Esophagus muscularis mucosa (tissue), 4 donors: Measurements from ENCODE around the gene GLRX5. TPM values are rescaled to one million over a fixed set of nuclear protein-coding genes. Genes with fewer than 3 reads are reported as not detected.
"Not testable (repeated sequence)": the region's sequence is repeated elsewhere in the genome, so short reads cannot be mapped to it uniquely, and the experiment has no call there.

Experiments
- DNase-seq: peaks from one replicate; pipeline ENCODE4 v3.0.0-alpha.2; 2017; ENCODE audit errors: extremely low spot score
- H3K27ac ChIP-seq, 4 donors: fragments of 200-600 bp; sonication (generic); replicated peaks in 1 of 4; 1 replicate in 3 of 4; 2 replicates in 1 of 4; pipeline ENCODE4 v1.5.1; 2016 to 2019; ENCODE audit warnings: mild to moderate bottlenecking in 1 of 4
- H3K27me3 ChIP-seq, 4 donors: fragments of 200-600 bp; sonication (generic); one replicate each; pipeline versions ENCODE4 v1.5.1 to v1.6.0; 2016 to 2019
- H3K36me3 ChIP-seq, 4 donors: fragments of 200-600 bp; sonication (generic); one replicate each; pipeline ENCODE4 v1.5.1; 2016 to 2019
- H3K4me1 ChIP-seq, 4 donors: fragments of 200-600 bp; sonication (generic); one replicate each; pipeline ENCODE4 v1.5.1; 2016 to 2019
- H3K4me3 ChIP-seq, 4 donors: fragments of 200-600 bp; sonication (generic); 1 replicate in 2 of 4; 2 replicates in 2 of 4; pipeline ENCODE4 v1.5.1; 2016 to 2019; ENCODE audit warnings: mild to moderate bottlenecking in 4 of 4, moderate library complexity in 1 of 4
- H3K9me3 ChIP-seq, 4 donors: fragments of 200-600 bp; sonication (generic); 1 replicate in 3 of 4; 2 replicates in 1 of 4; pipeline ENCODE4 v1.5.1; 2016 to 2019
- EP300 ChIP-seq: sonication (generic); formaldehyde crosslinking; IDR thresholded peaks from one replicate; pipeline ENCODE4 v1.6.1; 2017; ENCODE audit warnings: antibody characterized with exemption
- POLR2A ChIP-seq: fragments of 450-650 bp; IDR thresholded peaks from one replicate; pipeline ENCODE4 v1.6.1; 2017; ENCODE audit warnings: antibody characterized with exemption, moderate library complexity, mild to moderate bottlenecking, low read depth
- POLR2AphosphoS5 ChIP-seq, 2 donors: sonication (generic); formaldehyde crosslinking; IDR thresholded peaks; one replicate each; pipeline ENCODE4 v1.6.1; 2017; ENCODE audit warnings: antibody characterized with exemption in 2 of 2
- WGBS: methylation state at CpG from one replicate; pipeline ENCODE4 v1.1.5; 2018; 5-methylcytosine and 5-hydroxymethylcytosine counted together
- intact Hi-C: fragments of 100-400 bp; cut with DNase I; formaldehyde crosslinking; loops from one replicate; pipeline ENCODE4 v1.15.1; 2023
- total RNA-seq, 4 donors: library from RNA; depleted of rRNA; stranded (reverse); fragments of >200 nt; gene quantifications; one replicate each; pipeline versions ENCODE4 v1.1.0 to v1.2.1, GENCODE V29; 2016
- TF ChIP-seq, protein P1 (sequence below), 3 experiments: fragments of 200-600 bp in 2 of 3; fragments of 450-650 bp in 1 of 3; sonication (generic) in 2 of 3; IDR thresholded peaks; one replicate each; pipeline ENCODE4 v1.5.1; 2017 to 2019; ENCODE audit warnings: antibody characterized with exemption in 3 of 3, mild to moderate bottlenecking in 2 of 3, moderate library complexity in 1 of 3

GLRX5 gene
- total RNA-seq, 4 donors from 2014 or later: 34.3 to 51.5 (median 43.5) TPM

DNA sequence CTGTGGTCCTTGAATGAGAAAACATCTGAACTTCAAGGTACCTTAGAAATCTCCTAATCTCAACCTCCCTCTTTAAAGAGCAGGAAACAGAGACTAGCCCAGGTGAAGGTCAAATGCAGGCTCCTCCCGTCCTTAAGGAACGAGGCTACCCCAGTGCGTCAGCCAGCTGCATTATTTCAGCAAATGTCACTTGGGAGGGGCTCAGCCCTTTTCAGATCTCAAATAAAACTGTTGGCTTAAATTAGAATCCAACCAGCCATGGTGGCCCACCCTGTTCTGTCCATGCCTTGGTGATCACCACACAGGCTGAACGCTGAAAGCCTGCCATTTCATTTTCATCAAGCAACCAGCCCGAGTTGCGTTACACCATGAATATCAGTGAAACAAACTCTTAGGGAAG, 25.4 kb upstream of the GLRX5 start:
- Histone ChIP-seq H3K9me3 (no peaks in the 10 kb centered on the region), H3K4me1 (peaks cover 40 to 80% (median 66%) of the 10 kb centered on the region in 4 donors), H3K4me3 (no peak overlapping the region), H3K36me3 (peaks cover 0 to 3% (median 0%) of the 10 kb centered on the region in 4 donors), H3K27ac (no peak overlapping the region), H3K27me3 (peaks cover 0 to 49% (median 3%) of the 10 kb centered on the region in 4 donors)
- TF ChIP-seq POLR2A: no peak
- TF ChIP-seq EP300: no peak
- no peak for TF ChIP-seq POLR2AphosphoS5 (IDR thresholded peaks at IDR 0.05)
- TF ChIP-seq, protein P1, sequence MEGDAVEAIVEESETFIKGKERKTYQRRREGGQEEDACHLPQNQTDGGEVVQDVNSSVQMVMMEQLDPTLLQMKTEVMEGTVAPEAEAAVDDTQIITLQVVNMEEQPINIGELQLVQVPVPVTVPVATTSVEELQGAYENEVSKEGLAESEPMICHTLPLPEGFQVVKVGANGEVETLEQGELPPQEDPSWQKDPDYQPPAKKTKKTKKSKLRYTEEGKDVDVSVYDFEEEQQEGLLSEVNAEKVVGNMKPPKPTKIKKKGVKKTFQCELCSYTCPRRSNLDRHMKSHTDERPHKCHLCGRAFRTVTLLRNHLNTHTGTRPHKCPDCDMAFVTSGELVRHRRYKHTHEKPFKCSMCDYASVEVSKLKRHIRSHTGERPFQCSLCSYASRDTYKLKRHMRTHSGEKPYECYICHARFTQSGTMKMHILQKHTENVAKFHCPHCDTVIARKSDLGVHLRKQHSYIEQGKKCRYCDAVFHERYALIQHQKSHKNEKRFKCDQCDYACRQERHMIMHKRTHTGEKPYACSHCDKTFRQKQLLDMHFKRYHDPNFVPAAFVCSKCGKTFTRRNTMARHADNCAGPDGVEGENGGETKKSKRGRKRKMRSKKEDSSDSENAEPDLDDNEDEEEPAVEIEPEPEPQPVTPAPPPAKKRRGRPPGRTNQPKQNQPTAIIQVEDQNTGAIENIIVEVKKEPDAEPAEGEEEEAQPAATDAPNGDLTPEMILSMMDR (IDR thresholded peaks at IDR 0.05): no peak
- WGBS: 84% methylated on average over 6 of the region's 6 CpGs
- intact Hi-C loops: no loop called here
- no peak for DNase-seq

DNA sequence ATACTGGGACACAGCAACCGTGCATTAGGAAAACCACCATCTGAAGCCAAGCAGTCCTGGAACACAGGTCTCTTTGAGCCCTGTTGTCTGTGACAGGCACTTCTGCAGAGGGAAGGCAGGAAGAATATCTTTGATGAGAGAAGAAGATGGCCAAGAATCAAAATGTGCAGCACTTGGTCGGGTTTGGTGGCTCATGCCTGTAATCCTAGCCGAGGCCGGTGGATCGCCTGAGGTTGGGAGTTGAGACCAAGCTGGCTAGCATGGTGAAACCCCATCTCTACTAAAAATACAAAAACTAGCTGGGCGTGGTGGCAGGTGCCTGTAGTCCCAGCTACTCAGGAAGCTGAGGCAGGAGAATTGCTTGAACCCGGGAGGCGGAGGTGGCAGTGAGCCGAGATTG, 24.5 kb upstream of the GLRX5 start:
- intact Hi-C loops, H3K9me3 ChIP-seq, H3K4me3 ChIP-seq, H3K27ac ChIP-seq, H3K36me3 ChIP-seq, DNase-seq: not testable (repeated sequence)
- Histone ChIP-seq H3K27me3 (peaks cover 0 to 58% (median 9%) of the 10 kb centered on the region in 4 donors), H3K4me1 (peaks cover 41 to 82% (median 67%) of the 10 kb centered on the region in 4 donors)
- 88% methylated on average over 9 of the region's 9 CpGs for WGBS

DNA sequence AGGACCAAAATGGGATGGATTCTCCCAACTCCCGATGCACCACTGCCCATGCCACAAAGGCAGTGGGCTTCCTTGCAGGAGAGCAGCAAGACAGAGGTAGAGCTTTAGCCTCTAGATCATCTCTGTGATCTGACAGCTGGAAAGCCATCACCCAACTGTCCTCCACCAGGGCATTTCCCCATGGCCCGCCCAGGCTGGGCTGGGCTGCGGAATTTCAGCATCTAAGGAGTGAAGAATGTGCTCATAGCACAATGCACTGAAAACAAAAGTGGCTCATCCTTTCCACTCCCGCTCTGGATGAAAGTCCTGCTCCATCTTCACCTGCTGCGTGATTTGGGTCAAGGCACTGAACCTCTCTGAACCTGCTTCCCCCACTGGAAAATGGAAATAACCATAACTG, 24.0 kb upstream of the GLRX5 start:
- peaks cover 45 to 87% (median 71%) of the 10 kb centered on the region in 4 donors for H3K4me1 ChIP-seq

DNA sequence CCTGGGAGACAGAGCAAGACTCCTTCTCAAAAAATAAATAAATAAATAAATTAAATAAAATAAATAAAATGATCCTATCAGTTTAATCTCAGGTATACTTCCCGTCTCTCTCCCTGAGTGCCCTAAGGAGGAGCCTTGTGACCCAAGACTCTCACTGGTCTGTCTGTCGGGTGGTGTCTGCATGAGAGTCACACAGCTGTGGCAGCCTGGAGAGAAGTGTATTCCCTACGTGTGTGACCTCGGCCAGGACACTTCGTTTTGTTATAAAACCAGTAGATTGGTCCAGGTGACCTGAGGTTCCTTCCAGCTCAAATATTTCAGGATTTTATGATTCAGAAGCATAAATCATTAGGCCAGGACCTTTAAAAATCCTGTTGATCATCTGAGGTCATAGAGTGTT, 23.2 kb upstream of the GLRX5 start:
- WGBS: 70% methylated on average over 5 of the region's 5 CpGs
- H3K9me3 ChIP-seq: no peaks in the 10 kb centered on the region
- no peaks in the 10 kb centered on the region for H3K36me3 ChIP-seq
- no peak for DNase-seq
- intact Hi-C loops: no loop called here
- H3K27me3 ChIP-seq: peaks cover 0 to 71% (median 11%) of the 10 kb centered on the region in 4 donors
- TF ChIP-seq, protein P1 (IDR thresholded peaks at IDR 0.05): no peak
- no peak for TF ChIP-seq POLR2AphosphoS5 (IDR thresholded peaks at IDR 0.05)
- TF ChIP-seq EP300: no peak
- no peak for TF ChIP-seq POLR2A
- H3K4me1 ChIP-seq: peaks cover 42 to 88% (median 74%) of the 10 kb centered on the region in 4 donors
- no peak overlapping the region for H3K4me3 ChIP-seq
- no peak overlapping the region for H3K27ac ChIP-seq

More for the DNA sequence above, 24.0 kb upstream of the GLRX5 start:
- no peak for DNase-seq
- Histone ChIP-seq H3K9me3 (no peaks in the 10 kb centered on the region), H3K27me3 (peaks cover 0 to 62% (median 10%) of the 10 kb centered on the region in 4 donors), H3K36me3 (peaks cover 0 to 3% (median 0%) of the 10 kb centered on the region in 4 donors), H3K4me3 (no peak overlapping the region), H3K27ac (no peak overlapping the region)
- TF ChIP-seq, protein P1 (IDR thresholded peaks at IDR 0.05): no peak
- TF ChIP-seq POLR2AphosphoS5 (IDR thresholded peaks at IDR 0.05) (no peak), EP300 (no peak), POLR2A (no peak)
- WGBS: 91% methylated on average over 5 of the region's 5 CpGs
- intact Hi-C loops: no loop called here

DNA sequence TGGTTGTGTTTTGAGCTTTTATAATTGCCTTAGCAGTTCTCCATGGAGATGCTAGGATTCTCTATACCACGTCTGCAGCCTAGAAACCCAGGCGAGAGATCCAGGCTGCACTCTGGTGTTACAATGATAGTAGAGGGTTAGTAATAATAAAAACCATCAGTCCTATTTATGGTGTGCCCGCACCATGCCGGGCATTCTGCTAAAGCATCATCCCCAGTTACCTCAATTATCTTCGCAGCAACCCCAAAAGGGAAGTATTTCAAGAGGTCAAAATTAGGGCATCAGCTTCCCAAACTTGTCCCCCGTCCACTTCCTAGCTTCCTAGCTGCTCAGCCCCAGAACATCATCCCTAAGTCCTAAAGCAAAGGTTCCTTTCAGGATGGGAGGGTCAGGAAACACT, 21.6 kb upstream of the GLRX5 start:
- H3K36me3 ChIP-seq: no peaks in the 10 kb centered on the region
- H3K4me1 ChIP-seq: peaks cover 44 to 88% (median 73%) of the 10 kb centered on the region in 4 donors
- TF ChIP-seq EP300: no peak
- TF ChIP-seq, protein P1 (IDR thresholded peaks at IDR 0.05): no peak
- TF ChIP-seq POLR2AphosphoS5 (IDR thresholded peaks at IDR 0.05): no peak
- no peak for TF ChIP-seq POLR2A
- no peak overlapping the region for H3K4me3 ChIP-seq
- H3K27me3 ChIP-seq: peaks cover 0 to 74% (median 11%) of the 10 kb centered on the region in 4 donors
- no peaks in the 10 kb centered on the region for H3K9me3 ChIP-seq
- peak overlapping the region in 1 of 4 donors; percentile 8 for H3K27ac ChIP-seq
- DNase-seq: no peak
- 72% methylated on average over 6 of the region's 6 CpGs for WGBS
- intact Hi-C loops: no loop called here
